Neuronal stem cell (in vitro differentiated cells): ENCODE measurements around the gene ATP13A1.

Source experiments
- DNase-seq: peaks from one replicate; pipeline ENCODE4 v3.0.0-alpha.2; 2013; ENCODE audit warnings: low spot score
- H2AFZ ChIP-seq: one replicate; pipeline ENCODE4 v1.6.1; 2013; ENCODE audit warnings: mild to moderate bottlenecking, low read length, inconsistent platforms
- H2AK5ac ChIP-seq: 2 replicates; pipeline ENCODE4 v1.6.1; 2013; ENCODE audit warnings: low read depth, mild to moderate bottlenecking, inconsistent platforms, low read length, moderate library complexity, mixed read lengths
- H2BK120ac ChIP-seq: 2 replicates; pipeline ENCODE4 v1.6.1; 2013; ENCODE audit warnings: low read depth, mild to moderate bottlenecking, inconsistent platforms, low read length, moderate library complexity, mixed read lengths
- H2BK12ac ChIP-seq: one replicate; pipeline ENCODE4 v1.6.1; 2013; ENCODE audit warnings: low read length, inconsistent platforms
- H2BK15ac ChIP-seq: 2 replicates; pipeline ENCODE4 v1.6.1; 2013; ENCODE audit warnings: mild to moderate bottlenecking, low read length, inconsistent platforms, mixed read lengths
- H2BK5ac ChIP-seq: one replicate; pipeline ENCODE4 v1.6.1; 2013; ENCODE audit warnings: inconsistent platforms, mild to moderate bottlenecking, low read length, moderate library complexity
- H3K14ac ChIP-seq: one replicate; pipeline ENCODE4 v1.6.1; 2013; ENCODE audit warnings: low read length, inconsistent platforms
- H3K18ac ChIP-seq: 2 replicates; pipeline ENCODE4 v1.6.1; 2013; ENCODE audit warnings: low read length, inconsistent platforms
- H3K23ac ChIP-seq: 2 replicates; pipeline ENCODE4 v1.6.1; 2013; ENCODE audit warnings: low read depth, mild to moderate bottlenecking, mixed read lengths, low read length, inconsistent platforms; ENCODE audit not compliant: poor library complexity
- H3K27ac ChIP-seq: replicated peaks from 3 replicates; pipeline ENCODE4 v1.5.1; 2013; ENCODE audit warnings: low read length, inconsistent platforms
- H3K27me3 ChIP-seq, 3 experiments: 2 replicates each; pipeline ENCODE4 v1.6.1; 2013; ENCODE audit warnings: low read length in 3 of 3, mild to moderate bottlenecking in 2 of 3, inconsistent platforms in 1 of 3, low read depth in 1 of 3, mixed read lengths in 1 of 3, moderate library complexity in 1 of 3; ENCODE audit not compliant: control insufficient read depth in 3 of 3, insufficient read depth in 3 of 3
- H3K36me3 ChIP-seq, 2 donors: replicated peaks in 1 of 2; 2 replicates each; pipeline ENCODE4 v1.6.1; 2013; ENCODE audit warnings: low read length in 2 of 2; ENCODE audit not compliant: control insufficient read depth in 2 of 2, insufficient read depth in 2 of 2
- H3K4ac ChIP-seq: 2 replicates; pipeline ENCODE4 v1.6.1; 2013; ENCODE audit warnings: inconsistent platforms, mild to moderate bottlenecking, low read length, moderate library complexity
- H3K4me1 ChIP-seq, 2 donors: 1 replicate in 1 of 2; 2 replicates in 1 of 2; pipeline ENCODE4 v1.6.1; 2013; ENCODE audit warnings: low read length in 2 of 2, low read depth in 1 of 2; ENCODE audit not compliant: control insufficient read depth in 2 of 2, insufficient read depth in 1 of 2
- H3K4me2 ChIP-seq: one replicate; pipeline ENCODE4 v1.6.1; 2013; ENCODE audit warnings: mild to moderate bottlenecking, low read length, inconsistent platforms; ENCODE audit not compliant: insufficient read depth, poor library complexity, severe bottlenecking
- H3K4me3 ChIP-seq, 2 donors: 2 replicates each; pipeline ENCODE4 v1.5.1; 2013; ENCODE audit warnings: low read length in 2 of 2, mild to moderate bottlenecking in 2 of 2, inconsistent platforms in 1 of 2, moderate library complexity in 1 of 2
- H3K79me1 ChIP-seq: one replicate; pipeline ENCODE4 v1.6.1; 2013; ENCODE audit warnings: low read depth, mild to moderate bottlenecking, inconsistent platforms, low read length, moderate library complexity
- H3K9ac ChIP-seq: one replicate; pipeline ENCODE4 v1.6.1; 2013; ENCODE audit warnings: mild to moderate bottlenecking, low read depth, low read length, inconsistent platforms; ENCODE audit not compliant: poor library complexity
- H3K9me3 ChIP-seq, 2 donors: replicated peaks in 1 of 2; 2 replicates each; pipeline versions ENCODE3 to v1.6.1; 2013; ENCODE audit warnings: low read length in 2 of 2, mild to moderate bottlenecking in 2 of 2, inconsistent platforms in 1 of 2, low read depth in 1 of 2, mixed read lengths in 1 of 2, moderate library complexity in 1 of 2; ENCODE audit not compliant: control insufficient read depth in 2 of 2, insufficient read depth in 1 of 2
- H4K8ac ChIP-seq: one replicate; pipeline ENCODE4 v1.6.1; 2013; ENCODE audit warnings: low read depth, mild to moderate bottlenecking, inconsistent platforms, low read length, moderate library complexity
- H4K91ac ChIP-seq: one replicate; pipeline ENCODE4 v1.6.1; 2013; ENCODE audit warnings: low read length, low read depth, mild to moderate bottlenecking, inconsistent platforms; ENCODE audit not compliant: poor library complexity
- WGBS, 2 donors: extraction: QIAGEN DNeasy Blood & Tissue Kit; methylation state at CpG; one replicate each; pipeline ENCODE4 v1.1.7; 2013; ENCODE audit warnings: missing lambda C conversion rate in 2 of 2, mixed read lengths in 1 of 2; ENCODE audit not compliant: insufficient read length in 2 of 2, insufficient replicate concordance in 1 of 2; ENCODE audit errors: extremely low coverage in 2 of 2; 5-methylcytosine and 5-hydroxymethylcytosine counted together

ATP13A1 gene

DNA sequence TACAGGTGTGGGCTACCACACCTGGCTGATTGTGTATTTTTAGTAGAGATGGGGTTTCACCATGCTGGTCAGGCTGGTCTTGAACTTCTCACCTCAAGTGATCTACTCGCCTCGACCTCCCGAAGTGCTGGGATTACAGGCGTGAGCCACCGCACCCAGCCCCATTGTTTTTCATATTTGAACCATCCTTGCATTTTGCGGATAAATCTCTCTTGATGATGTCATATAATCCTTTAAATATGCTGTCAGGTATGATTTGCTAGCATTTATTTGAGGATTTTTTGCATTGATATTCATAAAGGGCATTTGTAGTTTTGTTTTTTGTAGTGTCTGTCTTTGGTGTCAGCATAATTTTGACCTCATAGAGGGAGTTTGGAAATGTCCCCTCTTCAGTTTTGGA, 10.8 kb upstream of the ATP13A1 start:
- Histone ChIP-seq H3K4me2 (no peak overlapping the region), H3K27ac (no peak overlapping the region), H3K4me1 (peaks cover 0 to 2% of the 10 kb centered on the region in 2 donors), H3K27me3 (no peaks in the 10 kb centered on the region), H2BK12ac (no peak overlapping the region), H3K36me3 (peaks cover 8 to 84% of the 10 kb centered on the region in 2 donors), H3K9me3 (peaks cover 9 to 92% of the 10 kb centered on the region in 2 donors), H2AK5ac (no peak overlapping the region), H2BK15ac (no peak overlapping the region), H4K8ac (no peak overlapping the region), H3K4ac (no peak overlapping the region), H2BK120ac (no peak overlapping the region), H2BK5ac (no peak overlapping the region), H3K9ac (no peak overlapping the region), H4K91ac (no peak overlapping the region), H3K4me3 (no peak overlapping the region), H3K79me1 (peaks cover 2% of the 10 kb centered on the region), H3K23ac (no peak overlapping the region), H3K18ac (no peak overlapping the region), H2AFZ (no peak overlapping the region), H3K14ac (no peak overlapping the region)
- WGBS, 2 donors: no CpG with 5 or more reads among the region's 6 CpGs
- no peak for DNase-seq

DNA sequence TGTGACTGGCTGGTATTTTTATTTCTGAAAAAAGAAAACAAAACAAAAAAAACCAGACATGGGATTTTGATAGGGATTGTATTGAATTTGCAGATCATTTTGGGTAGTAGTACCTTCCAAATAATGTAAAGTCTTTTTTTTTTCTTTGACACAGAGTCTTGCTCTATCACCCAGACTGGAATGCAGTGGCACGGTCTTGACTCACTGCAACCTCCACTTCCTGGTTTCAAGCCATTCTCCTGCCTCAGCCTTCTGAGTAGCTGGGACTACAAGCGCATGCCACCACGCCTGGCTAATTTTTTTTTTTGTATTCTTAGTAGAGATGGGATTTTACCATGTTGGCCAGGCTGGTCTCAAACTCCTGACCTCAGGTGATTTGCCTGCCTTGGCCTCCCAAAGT, 9.3 kb upstream of the ATP13A1 start:
- H3K9ac ChIP-seq: no peak overlapping the region
- H3K4me3 ChIP-seq: no peak overlapping the region
- H3K18ac ChIP-seq: no peak overlapping the region
- H3K4me1 ChIP-seq: peaks cover 3 to 6% of the 10 kb centered on the region in 2 donors
- H3K27me3 ChIP-seq: no peaks in the 10 kb centered on the region
- peaks cover 4 to 78% of the 10 kb centered on the region in 2 donors for H3K9me3 ChIP-seq
- no peak overlapping the region for H3K4me2 ChIP-seq
- no peak overlapping the region for H2AK5ac ChIP-seq
- H2BK12ac ChIP-seq: no peak overlapping the region
- peaks cover 3 to 69% of the 10 kb centered on the region in 2 donors for H3K36me3 ChIP-seq
- peaks cover 6% of the 10 kb centered on the region for H3K79me1 ChIP-seq
- no peak overlapping the region for H2BK120ac ChIP-seq
- H3K4ac ChIP-seq: no peak overlapping the region
- no CpG with 5 or more reads among the region's 3 CpGs for WGBS, 2 donors
- no peak overlapping the region for H3K14ac ChIP-seq
- no peak overlapping the region for H2BK5ac ChIP-seq
- no peak overlapping the region for H4K91ac ChIP-seq
- no peak overlapping the region for H2AFZ ChIP-seq
- H4K8ac ChIP-seq: no peak overlapping the region
- DNase-seq: no peak
- no peak overlapping the region for H2BK15ac ChIP-seq
- no peak overlapping the region for H3K27ac ChIP-seq
- no peak overlapping the region for H3K23ac ChIP-seq

DNA sequence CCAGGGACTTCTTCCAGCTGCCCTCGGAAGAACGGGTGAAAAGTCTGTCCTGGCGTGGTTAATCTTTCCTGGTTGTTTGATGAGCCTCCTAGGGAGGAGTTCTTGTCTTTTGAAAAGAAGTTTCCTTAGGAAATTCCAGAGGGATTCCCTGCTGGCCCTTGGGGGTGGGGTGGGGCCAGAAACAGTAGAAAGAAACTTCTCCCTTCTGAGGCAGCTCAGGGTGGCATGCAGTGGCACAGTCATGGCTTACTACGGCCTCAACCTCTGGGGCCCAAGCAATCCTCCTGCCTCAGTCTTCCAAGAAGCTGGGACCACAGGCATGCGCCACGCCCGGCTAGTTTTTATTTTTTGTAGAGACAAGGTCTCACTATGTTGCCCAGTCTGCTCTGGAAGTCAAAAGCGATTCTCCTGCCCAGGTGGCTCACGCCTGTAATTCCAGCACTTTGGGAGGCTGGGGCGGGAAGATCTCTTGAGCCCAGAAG, 6.6 kb upstream of the ATP13A1 start:
- H3K79me1 ChIP-seq: peaks cover 6% of the 10 kb centered on the region
- no peak overlapping the region for H2BK12ac ChIP-seq
- DNase-seq: no peak
- H3K23ac ChIP-seq: no peak overlapping the region
- peak overlapping the region; percentile 67 for H3K4me2 ChIP-seq
- H2BK120ac ChIP-seq: no peak overlapping the region
- H2BK15ac ChIP-seq: no peak overlapping the region
- peak overlapping the region in 1 of 2 donors; percentile 97 for H3K4me3 ChIP-seq
- H3K36me3 ChIP-seq: peaks cover 0 to 42% of the 10 kb centered on the region in 2 donors
- H3K4ac ChIP-seq: no peak overlapping the region
- H3K9me3 ChIP-seq: peaks cover 0 to 50% of the 10 kb centered on the region in 2 donors
- H2BK5ac ChIP-seq: no peak overlapping the region
- H3K9ac ChIP-seq: no peak overlapping the region
- H2AK5ac ChIP-seq: peak overlapping the region; percentile 26
- H3K27ac ChIP-seq: no peak overlapping the region
- no peak overlapping the region for H4K8ac ChIP-seq
- no CpG with 5 or more reads among the region's 10 CpGs for WGBS, 2 donors
- no peak overlapping the region for H4K91ac ChIP-seq
- no peak overlapping the region for H3K14ac ChIP-seq
- H2AFZ ChIP-seq: no peak overlapping the region
- no peaks in the 10 kb centered on the region for H3K27me3 ChIP-seq
- no peak overlapping the region for H3K18ac ChIP-seq
- peaks cover 3 to 6% of the 10 kb centered on the region in 2 donors for H3K4me1 ChIP-seq

DNA sequence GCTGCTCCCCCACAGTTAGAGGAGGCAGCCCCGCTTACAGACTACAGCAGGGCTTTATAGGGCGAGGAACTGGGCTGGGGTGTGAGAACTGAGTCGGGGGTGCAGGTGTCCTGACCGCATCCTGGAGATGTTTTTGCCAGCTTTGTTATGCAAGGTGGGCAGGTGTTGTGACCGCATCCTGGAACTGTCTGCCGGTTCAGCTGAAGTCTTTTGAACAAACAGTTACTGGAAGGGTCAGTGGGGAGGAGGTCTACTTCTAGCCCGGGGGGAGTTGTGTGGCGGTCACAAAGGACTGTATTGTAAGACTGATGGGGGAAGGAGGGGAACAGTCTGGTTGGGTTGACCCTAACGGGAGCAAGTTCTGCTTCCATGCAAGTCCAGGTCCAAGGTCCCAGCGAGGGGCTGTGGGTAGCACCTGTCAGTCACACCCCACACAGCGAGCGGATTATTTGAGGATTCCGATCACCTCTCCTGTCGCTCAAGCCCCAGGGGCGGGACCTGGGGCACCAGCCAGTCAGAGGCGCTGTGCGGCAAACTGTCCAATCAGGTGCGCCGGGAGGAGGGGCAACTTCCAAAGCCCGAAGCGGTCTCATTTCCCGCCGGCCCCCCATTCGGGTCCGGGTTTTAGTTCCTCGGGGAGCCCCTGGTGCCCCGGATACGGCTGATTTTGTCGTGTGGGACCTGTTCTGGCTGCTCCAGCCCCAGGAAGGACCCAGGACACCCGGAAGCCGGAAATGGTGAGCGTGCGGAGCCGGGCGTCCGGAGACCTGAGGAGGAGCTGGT, 4.9 kb upstream of the ATP13A1 start, which contains the start of gene ZNF101:
Gene ZNF101 (plus strand): TSS at position 610 of the 783 bp plus-strand sequence. CDS start 125 bp downstream, at position 735.
- Histone ChIP-seq H3K18ac (peak within 1 kb of the TSS; percentile 98), H2BK120ac (no peak within 1 kb of the TSS), H2BK5ac (peak within 1 kb of the TSS; percentile 82), H3K36me3 (peaks cover 0 to 26% of the 10 kb centered on the region in 2 donors), H2AFZ (peak within 1 kb of the TSS; percentile 87), H3K14ac (no peak within 1 kb of the TSS), H4K91ac (no peak within 1 kb of the TSS), H2BK15ac (peak within 1 kb of the TSS; percentile 75), H3K23ac (peak within 1 kb of the TSS; percentile 73), H3K4me2 (peak within 1 kb of the TSS; percentile 67), H2AK5ac (no peak within 1 kb of the TSS), H3K9me3 (peaks cover 0 to 34% of the 10 kb centered on the region in 2 donors), H3K4me1 (peaks cover 3 to 6% of the 10 kb centered on the region in 2 donors), H3K4me3 (peak within 1 kb of the TSS; percentile 97), H3K27ac (peak within 1 kb of the TSS; percentile 76), H4K8ac (no peak within 1 kb of the TSS), H3K4ac (no peak within 1 kb of the TSS), H3K27me3 (no peaks in the 10 kb centered on the region), H2BK12ac (no peak within 1 kb of the TSS), H3K79me1 (peaks cover 6% of the 10 kb centered on the region), H3K9ac (peak within 1 kb of the TSS; percentile 79)
- peak; percentile 89 for DNase-seq
- WGBS, 2 donors: no CpG with 5 or more reads among the region's 36 CpGs
